BLaER1 treated with 17β-estradiol and CSF1 and Interleukin-3, amounts not matched to agents 10 nM and 100 nM (cell line): Measurements from ENCODE around the gene WASHC4.

Experiments
- H3K27ac ChIP-seq, 11 experiments: shearing (Covaris generic); formaldehyde crosslinking; 2 replicates each; pipeline ENCODE4 v1.8.1; 2022
- H3K27me3 ChIP-seq, 11 experiments: shearing (Covaris generic); formaldehyde crosslinking; 2 replicates each; pipeline ENCODE4 v1.8.1; 2022
- H3K36me3 ChIP-seq, 11 experiments: shearing (Covaris generic); formaldehyde crosslinking; 2 replicates each; pipeline ENCODE4 v1.8.1; 2022
- H3K4me1 ChIP-seq, 10 experiments: shearing (Covaris generic); formaldehyde crosslinking; 2 replicates each; pipeline ENCODE4 v1.8.1; 2022
- H3K4me2 ChIP-seq, 11 experiments: shearing (Covaris generic); formaldehyde crosslinking; 2 replicates each; pipeline ENCODE4 v1.8.1; 2022
- H3K4me3 ChIP-seq, 10 experiments: shearing (Covaris generic); formaldehyde crosslinking; 2 replicates each; pipeline ENCODE4 v1.8.1; 2022
- H3K9ac ChIP-seq, 11 experiments: shearing (Covaris generic); formaldehyde crosslinking; 2 replicates each; pipeline ENCODE4 v1.8.1; 2022
- H3K9me3 ChIP-seq, 11 experiments: shearing (Covaris generic); formaldehyde crosslinking; replicated peaks in 1 of 11; 2 replicates each; pipeline ENCODE4 v1.8.1; 2022
- H4K20me1 ChIP-seq, 11 experiments: shearing (Covaris generic); formaldehyde crosslinking; 2 replicates each; pipeline ENCODE4 v1.8.1; 2022
- Cebpa-rat ChIP-seq, 11 experiments: shearing (Covaris generic); IDR thresholded peaks; 2 replicates each; pipeline ENCODE4 v1.8.1; 2022

The WASHC4 gene, protein sequence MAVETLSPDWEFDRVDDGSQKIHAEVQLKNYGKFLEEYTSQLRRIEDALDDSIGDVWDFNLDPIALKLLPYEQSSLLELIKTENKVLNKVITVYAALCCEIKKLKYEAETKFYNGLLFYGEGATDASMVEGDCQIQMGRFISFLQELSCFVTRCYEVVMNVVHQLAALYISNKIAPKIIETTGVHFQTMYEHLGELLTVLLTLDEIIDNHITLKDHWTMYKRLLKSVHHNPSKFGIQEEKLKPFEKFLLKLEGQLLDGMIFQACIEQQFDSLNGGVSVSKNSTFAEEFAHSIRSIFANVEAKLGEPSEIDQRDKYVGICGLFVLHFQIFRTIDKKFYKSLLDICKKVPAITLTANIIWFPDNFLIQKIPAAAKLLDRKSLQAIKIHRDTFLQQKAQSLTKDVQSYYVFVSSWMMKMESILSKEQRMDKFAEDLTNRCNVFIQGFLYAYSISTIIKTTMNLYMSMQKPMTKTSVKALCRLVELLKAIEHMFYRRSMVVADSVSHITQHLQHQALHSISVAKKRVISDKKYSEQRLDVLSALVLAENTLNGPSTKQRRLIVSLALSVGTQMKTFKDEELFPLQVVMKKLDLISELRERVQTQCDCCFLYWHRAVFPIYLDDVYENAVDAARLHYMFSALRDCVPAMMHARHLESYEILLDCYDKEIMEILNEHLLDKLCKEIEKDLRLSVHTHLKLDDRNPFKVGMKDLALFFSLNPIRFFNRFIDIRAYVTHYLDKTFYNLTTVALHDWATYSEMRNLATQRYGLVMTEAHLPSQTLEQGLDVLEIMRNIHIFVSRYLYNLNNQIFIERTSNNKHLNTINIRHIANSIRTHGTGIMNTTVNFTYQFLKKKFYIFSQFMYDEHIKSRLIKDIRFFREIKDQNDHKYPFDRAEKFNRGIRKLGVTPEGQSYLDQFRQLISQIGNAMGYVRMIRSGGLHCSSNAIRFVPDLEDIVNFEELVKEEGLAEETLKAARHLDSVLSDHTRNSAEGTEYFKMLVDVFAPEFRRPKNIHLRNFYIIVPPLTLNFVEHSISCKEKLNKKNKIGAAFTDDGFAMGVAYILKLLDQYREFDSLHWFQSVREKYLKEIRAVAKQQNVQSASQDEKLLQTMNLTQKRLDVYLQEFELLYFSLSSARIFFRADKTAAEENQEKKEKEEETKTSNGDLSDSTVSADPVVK

DNA sequence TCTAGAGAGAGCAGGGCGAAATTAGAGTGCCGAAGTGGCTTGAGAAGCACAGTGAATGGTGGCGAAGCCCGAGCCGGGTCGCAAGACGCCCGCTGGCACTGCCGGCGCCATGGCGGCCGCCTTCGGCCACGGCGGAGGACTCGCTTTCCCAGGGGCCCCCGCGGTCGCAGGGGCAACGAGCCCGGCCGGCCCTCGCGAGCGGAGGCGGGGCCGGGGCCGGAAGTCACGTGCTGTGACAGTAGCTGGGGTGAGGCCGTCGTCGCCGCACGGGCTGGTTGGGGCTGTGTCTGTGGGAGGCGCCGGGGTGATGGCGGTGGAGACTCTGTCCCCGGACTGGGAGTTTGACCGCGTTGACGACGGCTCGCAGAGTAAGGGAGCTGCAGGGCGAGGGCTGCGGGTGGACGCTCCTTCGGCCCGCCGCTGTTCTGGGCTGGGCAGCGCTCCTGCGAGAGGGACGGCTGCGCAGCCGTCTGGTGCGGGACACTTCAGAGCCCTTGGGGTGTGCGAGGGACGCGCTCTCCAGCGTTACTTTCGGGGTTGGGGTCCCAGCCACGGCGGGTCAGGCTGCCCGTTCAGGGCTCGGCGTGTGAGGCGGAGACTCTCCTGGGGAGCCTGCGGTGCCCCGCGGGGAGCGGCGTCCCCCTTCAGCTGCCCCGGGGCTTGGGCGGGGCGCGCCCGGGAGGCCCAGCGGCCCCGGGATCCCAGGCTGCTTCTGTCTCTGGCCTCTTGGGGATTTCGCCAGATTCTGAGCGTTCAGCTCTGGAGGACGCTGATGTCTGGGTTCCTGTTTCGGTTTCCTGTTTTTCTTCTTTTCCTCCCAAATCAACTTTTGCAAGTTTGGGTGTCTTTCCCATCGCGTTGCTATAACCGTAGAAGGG is at the start of gene WASHC4:
TSS of gene WASHC4 (plus strand) at position 238 of the 878 bp plus-strand sequence. CDS start at position 308, 70 bp downstream.
- peak in 6 of 11 experiments; percentile 28 to 82 (median 58); a peak in 8 of 22 replicates for TF ChIP-seq Cebpa-rat (IDR thresholded peaks at IDR 0.05)
- H3K9me3 ChIP-seq: peaks cover 0 to 16% (median 10%) of the 10 kb centered on the region in 11 experiments; a peak in 13 of 22 replicates
- H3K4me3 ChIP-seq: peak within 1 kb of the TSS; percentile 70 to 92 (median 88)
- H3K4me2 ChIP-seq: peak within 1 kb of the TSS; percentile 82 to 99 (median 91)
- peak within 1 kb of the TSS; percentile 93 to 100 (median 99) for H3K27ac ChIP-seq
- H3K27me3 ChIP-seq: peaks cover 0 to 5% (median 0%) of the 10 kb centered on the region in 11 experiments; a peak in 1 of 22 replicates
- peaks cover 0 to 35% (median 24%) of the 10 kb centered on the region in 10 experiments; a peak in 19 of 20 replicates for H3K4me1 ChIP-seq
- H4K20me1 ChIP-seq: peaks cover 29 to 46% (median 40%) of the 10 kb centered on the region in 11 experiments; a peak in 21 of 22 replicates
- H3K36me3 ChIP-seq: peaks cover 16 to 19% (median 17%) of the 10 kb centered on the region in 11 experiments; a peak in 21 of 22 replicates
- peak within 1 kb of the TSS; percentile 93 to 100 (median 99) for H3K9ac ChIP-seq

DNA sequence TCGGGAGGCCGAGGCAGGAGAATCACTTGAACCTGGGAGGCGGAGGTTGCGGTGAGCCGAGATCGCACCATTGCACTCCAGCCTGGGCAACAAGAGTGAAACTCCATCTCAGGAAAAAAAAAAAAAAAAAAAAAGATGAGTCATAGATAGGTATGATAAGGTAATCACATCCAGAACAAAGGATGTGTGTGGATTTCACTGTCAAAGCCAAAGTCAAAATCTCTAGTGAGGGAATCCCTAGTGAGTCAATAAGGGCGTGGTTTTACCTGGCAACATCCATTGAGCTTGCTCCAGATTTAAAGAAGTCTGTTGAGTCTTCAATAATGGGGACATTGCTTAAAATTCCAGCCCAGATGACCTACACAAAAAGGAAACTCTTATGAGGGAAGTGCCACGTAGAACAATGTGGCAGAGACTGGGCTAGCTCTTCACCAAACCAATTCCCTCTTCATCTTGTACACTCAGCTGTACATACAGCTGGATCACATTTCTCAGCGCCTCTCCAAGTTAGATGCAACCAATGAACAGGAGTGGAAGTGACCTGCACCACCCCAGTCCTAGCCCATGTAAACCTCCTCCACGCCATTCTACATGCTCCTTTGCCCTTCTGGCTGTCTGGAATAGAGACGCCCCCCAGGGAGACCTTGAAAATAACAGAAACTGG is 46.7 kb upstream of the WASHC4 start:
- Histone ChIP-seq H4K20me1 (no peaks in the 10 kb centered on the region), H3K36me3 (peaks cover 0 to 48% (median 0%) of the 10 kb centered on the region in 11 experiments; a peak in 2 of 22 replicates), H3K27ac (no peak overlapping the region), H3K4me2 (no peak overlapping the region), H3K27me3 (no peaks in the 10 kb centered on the region), H3K9me3 (peaks cover 14 to 22% (median 19%) of the 10 kb centered on the region in 11 experiments; a peak in 21 of 22 replicates), H3K4me1 (no peaks in the 10 kb centered on the region), H3K4me3 (no peak overlapping the region), H3K9ac (no peak overlapping the region)
- no peak for TF ChIP-seq Cebpa-rat (IDR thresholded peaks at IDR 0.05)

DNA sequence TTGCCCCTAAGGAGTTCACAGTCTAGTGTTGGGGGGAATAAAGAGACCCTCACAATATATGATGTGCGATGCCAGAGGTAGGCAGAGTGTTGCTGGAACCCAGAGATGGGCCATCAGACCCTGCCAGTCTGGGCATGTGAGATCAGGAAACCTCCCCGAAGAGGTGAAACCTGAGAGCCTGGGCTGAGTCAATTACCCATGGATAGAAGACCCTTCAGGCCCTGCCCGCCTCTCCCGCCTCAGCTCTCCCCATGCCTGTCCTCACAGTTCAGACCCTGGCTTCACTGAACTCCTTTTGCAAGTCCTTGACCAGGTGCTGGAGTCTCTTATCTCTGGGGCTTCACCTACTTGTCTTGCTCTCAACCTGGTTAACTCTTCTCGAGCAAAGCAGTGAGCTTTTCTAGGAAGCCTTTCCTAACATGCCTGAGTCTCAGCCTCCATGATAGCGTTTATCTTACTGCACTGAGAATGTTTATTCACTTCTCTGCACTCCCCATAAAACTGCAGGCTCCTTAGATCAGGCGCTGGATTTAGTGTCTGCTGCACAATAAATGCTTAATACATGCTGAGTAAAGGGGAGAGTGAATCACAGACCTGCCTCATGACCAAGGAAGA is 42.9 kb upstream of the WASHC4 start:
- no peak overlapping the region for H3K4me3 ChIP-seq
- H3K4me1 ChIP-seq: peaks cover 0 to 5% (median 2%) of the 10 kb centered on the region in 10 experiments; a peak in 10 of 20 replicates
- no peaks in the 10 kb centered on the region for H4K20me1 ChIP-seq
- H3K9ac ChIP-seq: no peak overlapping the region
- H3K27me3 ChIP-seq: no peaks in the 10 kb centered on the region
- H3K9me3 ChIP-seq: no peaks in the 10 kb centered on the region
- no peak for TF ChIP-seq Cebpa-rat (IDR thresholded peaks at IDR 0.05)
- H3K27ac ChIP-seq: no peak overlapping the region
- H3K36me3 ChIP-seq: peaks cover 0 to 43% (median 0%) of the 10 kb centered on the region in 11 experiments; a peak in 2 of 22 replicates
- H3K4me2 ChIP-seq: no peak overlapping the region

DNA sequence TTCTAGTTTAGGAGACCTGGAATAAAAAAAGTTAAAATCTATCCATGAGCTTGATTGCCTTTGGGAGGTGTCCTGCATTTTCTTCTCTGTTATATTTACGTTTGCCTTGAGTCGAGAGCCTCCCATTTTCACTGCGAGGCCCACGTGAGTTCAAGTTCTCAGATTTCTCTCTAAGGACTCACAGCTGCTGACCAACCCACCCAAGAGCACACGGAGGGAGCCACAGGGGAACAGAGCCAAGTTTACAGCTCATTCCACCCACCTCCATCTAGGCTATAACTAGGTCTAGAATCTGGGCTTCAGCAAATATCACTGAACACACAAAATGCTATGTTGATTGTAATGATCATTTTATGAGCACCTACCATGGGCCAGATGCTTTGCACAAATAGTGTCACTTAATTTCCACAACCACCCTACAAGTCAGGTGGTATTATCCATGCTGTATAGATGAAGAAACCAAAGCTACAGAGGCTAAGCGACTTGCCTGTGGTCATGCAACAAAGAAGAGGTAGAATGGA is 40.0 kb upstream of the WASHC4 start:
- no peak for TF ChIP-seq Cebpa-rat (IDR thresholded peaks at IDR 0.05)
- Histone ChIP-seq H3K36me3 (peaks cover 0 to 40% (median 0%) of the 10 kb centered on the region in 11 experiments; a peak in 2 of 22 replicates), H3K4me2 (no peak overlapping the region), H3K27me3 (no peaks in the 10 kb centered on the region), H3K27ac (no peak overlapping the region), H3K4me1 (peaks cover 0 to 12% (median 7%) of the 10 kb centered on the region in 10 experiments; a peak in 10 of 20 replicates), H3K9ac (no peak overlapping the region), H3K4me3 (no peak overlapping the region), H4K20me1 (no peaks in the 10 kb centered on the region), H3K9me3 (no peaks in the 10 kb centered on the region)

DNA sequence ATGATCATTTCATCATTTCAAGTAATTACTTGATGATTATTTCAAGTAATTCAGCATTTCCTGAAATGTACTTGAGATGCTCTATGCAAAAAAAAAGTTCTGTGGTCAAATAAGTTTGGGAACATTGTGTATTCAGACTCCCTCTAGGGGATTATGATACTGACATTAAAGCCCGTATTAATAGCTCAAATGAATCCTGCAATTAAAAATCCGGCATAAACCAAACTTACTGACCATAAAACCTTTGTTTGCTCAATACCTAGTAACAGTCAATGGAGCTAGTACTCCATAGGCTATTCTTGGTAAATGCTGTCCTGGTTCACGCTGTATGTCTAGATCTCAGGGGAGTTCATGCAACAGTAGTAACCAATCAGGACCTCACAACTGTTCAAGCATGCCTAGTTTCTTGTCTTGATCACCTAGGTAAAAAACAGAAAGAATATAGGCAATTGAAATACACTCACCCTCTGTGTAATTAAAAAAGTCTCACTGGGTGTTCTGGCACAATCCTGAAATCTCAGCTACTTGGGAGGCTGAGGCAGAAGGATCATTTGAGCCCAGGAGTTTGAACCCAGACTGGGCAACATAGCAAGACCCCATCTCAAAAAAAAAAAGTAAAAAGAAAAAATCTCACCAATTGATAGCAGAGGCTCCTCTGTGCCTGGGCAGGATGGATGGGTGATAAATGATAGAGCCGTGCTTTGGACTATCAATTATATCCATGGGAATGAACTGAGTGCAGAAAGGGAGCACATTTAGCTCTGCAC is 37.4 kb upstream of the WASHC4 start:
- H3K27me3 ChIP-seq: no peaks in the 10 kb centered on the region
- H3K4me1 ChIP-seq: peaks cover 0 to 12% (median 7%) of the 10 kb centered on the region in 10 experiments; a peak in 10 of 20 replicates
- no peak for TF ChIP-seq Cebpa-rat (IDR thresholded peaks at IDR 0.05)
- no peak overlapping the region for H3K4me3 ChIP-seq
- no peaks in the 10 kb centered on the region for H4K20me1 ChIP-seq
- H3K9ac ChIP-seq: no peak overlapping the region
- peak overlapping the region in 5 of 11 experiments; percentile 1 to 29 (median 13); a peak in 7 of 22 replicates for H3K4me2 ChIP-seq
- H3K9me3 ChIP-seq: no peaks in the 10 kb centered on the region
- peaks cover 0 to 29% (median 0%) of the 10 kb centered on the region in 11 experiments; a peak in 2 of 22 replicates for H3K36me3 ChIP-seq
- H3K27ac ChIP-seq: no peak overlapping the region

DNA sequence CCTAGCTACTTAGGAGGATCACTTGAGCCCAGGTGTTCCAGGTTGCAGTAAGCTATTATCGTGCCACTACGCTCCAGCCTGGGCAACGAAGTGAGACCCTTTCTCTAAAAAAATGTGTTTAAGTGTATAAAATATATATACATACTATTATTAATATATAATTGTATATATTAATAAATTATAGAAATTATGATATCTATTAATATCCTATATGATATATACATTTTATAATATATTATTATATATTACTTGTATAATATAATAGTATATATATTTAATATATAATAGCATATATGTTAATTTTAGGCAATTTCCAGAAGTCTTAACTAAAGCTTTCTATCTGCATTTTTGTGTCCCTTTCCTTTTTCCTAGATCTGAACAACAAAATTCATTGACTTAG is 35.5 kb upstream of the WASHC4 start:
- no peaks in the 10 kb centered on the region for H3K27me3 ChIP-seq
- peaks cover 0 to 12% (median 7%) of the 10 kb centered on the region in 10 experiments; a peak in 10 of 20 replicates for H3K4me1 ChIP-seq
- H3K4me2 ChIP-seq: no peak overlapping the region
- no peaks in the 10 kb centered on the region for H4K20me1 ChIP-seq
- TF ChIP-seq Cebpa-rat (IDR thresholded peaks at IDR 0.05): no peak
- peaks cover 0 to 15% (median 0%) of the 10 kb centered on the region in 11 experiments; a peak in 2 of 22 replicates for H3K36me3 ChIP-seq
- H3K27ac ChIP-seq: no peak overlapping the region
- no peak overlapping the region for H3K9ac ChIP-seq
- H3K4me3 ChIP-seq: no peak overlapping the region
- H3K9me3 ChIP-seq: no peaks in the 10 kb centered on the region
